ENCODE data around the gene RNF167.

- TF ChIP-seq CTCF (IDR thresholded peaks at IDR 0.05) (no peak), POLR2A (IDR thresholded peaks at IDR 0.05) (no peak)
These were observed 34.1 kb downstream of the RNF167 start for GRCh38 chr17:4974115-4974670.
